ENCODE data around the gene MAB21L2. TPM values are rescaled to one million over a fixed set of nuclear protein-coding genes. Genes with fewer than 3 reads are reported as not detected.

The MAB21L2 gene
- total and polyA plus RNA-seq, 2 of the 8 experiments (the other 6 are each of a cell fraction or from before 2014, with no cell fraction given): 0.03 TPM; not detected in 1

DNA sequence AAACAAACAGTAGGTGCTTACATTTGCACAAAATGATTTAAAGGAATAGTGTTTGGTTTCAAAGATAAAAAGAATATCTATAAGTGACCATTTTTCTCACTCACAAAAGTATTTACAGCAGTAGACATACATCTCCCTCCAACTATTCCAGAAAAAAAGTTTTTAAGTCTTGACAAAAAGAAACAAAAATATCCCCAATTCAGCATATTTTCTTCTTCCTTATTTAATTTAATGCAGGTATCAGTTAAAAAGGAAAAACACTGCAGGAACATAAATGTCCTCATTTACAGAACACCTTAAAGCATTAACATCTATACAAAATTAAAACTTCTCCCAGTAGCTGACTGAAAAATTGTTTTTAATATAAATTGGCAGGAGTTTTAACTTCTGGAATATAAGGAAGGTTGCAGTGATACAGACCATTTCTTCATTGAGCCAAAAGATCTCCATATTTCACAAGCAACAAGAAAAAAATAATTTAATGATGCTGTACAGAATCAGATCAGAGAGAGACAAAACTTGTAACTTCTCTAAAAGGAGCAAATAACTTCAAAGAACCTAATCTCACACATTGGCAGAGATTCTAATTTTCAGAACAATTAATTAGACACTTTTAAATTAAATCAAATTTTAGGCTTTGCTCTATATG, 4.3 kb downstream of the MAB21L2 start (continued):
- TF ChIP-seq, protein P1, sequence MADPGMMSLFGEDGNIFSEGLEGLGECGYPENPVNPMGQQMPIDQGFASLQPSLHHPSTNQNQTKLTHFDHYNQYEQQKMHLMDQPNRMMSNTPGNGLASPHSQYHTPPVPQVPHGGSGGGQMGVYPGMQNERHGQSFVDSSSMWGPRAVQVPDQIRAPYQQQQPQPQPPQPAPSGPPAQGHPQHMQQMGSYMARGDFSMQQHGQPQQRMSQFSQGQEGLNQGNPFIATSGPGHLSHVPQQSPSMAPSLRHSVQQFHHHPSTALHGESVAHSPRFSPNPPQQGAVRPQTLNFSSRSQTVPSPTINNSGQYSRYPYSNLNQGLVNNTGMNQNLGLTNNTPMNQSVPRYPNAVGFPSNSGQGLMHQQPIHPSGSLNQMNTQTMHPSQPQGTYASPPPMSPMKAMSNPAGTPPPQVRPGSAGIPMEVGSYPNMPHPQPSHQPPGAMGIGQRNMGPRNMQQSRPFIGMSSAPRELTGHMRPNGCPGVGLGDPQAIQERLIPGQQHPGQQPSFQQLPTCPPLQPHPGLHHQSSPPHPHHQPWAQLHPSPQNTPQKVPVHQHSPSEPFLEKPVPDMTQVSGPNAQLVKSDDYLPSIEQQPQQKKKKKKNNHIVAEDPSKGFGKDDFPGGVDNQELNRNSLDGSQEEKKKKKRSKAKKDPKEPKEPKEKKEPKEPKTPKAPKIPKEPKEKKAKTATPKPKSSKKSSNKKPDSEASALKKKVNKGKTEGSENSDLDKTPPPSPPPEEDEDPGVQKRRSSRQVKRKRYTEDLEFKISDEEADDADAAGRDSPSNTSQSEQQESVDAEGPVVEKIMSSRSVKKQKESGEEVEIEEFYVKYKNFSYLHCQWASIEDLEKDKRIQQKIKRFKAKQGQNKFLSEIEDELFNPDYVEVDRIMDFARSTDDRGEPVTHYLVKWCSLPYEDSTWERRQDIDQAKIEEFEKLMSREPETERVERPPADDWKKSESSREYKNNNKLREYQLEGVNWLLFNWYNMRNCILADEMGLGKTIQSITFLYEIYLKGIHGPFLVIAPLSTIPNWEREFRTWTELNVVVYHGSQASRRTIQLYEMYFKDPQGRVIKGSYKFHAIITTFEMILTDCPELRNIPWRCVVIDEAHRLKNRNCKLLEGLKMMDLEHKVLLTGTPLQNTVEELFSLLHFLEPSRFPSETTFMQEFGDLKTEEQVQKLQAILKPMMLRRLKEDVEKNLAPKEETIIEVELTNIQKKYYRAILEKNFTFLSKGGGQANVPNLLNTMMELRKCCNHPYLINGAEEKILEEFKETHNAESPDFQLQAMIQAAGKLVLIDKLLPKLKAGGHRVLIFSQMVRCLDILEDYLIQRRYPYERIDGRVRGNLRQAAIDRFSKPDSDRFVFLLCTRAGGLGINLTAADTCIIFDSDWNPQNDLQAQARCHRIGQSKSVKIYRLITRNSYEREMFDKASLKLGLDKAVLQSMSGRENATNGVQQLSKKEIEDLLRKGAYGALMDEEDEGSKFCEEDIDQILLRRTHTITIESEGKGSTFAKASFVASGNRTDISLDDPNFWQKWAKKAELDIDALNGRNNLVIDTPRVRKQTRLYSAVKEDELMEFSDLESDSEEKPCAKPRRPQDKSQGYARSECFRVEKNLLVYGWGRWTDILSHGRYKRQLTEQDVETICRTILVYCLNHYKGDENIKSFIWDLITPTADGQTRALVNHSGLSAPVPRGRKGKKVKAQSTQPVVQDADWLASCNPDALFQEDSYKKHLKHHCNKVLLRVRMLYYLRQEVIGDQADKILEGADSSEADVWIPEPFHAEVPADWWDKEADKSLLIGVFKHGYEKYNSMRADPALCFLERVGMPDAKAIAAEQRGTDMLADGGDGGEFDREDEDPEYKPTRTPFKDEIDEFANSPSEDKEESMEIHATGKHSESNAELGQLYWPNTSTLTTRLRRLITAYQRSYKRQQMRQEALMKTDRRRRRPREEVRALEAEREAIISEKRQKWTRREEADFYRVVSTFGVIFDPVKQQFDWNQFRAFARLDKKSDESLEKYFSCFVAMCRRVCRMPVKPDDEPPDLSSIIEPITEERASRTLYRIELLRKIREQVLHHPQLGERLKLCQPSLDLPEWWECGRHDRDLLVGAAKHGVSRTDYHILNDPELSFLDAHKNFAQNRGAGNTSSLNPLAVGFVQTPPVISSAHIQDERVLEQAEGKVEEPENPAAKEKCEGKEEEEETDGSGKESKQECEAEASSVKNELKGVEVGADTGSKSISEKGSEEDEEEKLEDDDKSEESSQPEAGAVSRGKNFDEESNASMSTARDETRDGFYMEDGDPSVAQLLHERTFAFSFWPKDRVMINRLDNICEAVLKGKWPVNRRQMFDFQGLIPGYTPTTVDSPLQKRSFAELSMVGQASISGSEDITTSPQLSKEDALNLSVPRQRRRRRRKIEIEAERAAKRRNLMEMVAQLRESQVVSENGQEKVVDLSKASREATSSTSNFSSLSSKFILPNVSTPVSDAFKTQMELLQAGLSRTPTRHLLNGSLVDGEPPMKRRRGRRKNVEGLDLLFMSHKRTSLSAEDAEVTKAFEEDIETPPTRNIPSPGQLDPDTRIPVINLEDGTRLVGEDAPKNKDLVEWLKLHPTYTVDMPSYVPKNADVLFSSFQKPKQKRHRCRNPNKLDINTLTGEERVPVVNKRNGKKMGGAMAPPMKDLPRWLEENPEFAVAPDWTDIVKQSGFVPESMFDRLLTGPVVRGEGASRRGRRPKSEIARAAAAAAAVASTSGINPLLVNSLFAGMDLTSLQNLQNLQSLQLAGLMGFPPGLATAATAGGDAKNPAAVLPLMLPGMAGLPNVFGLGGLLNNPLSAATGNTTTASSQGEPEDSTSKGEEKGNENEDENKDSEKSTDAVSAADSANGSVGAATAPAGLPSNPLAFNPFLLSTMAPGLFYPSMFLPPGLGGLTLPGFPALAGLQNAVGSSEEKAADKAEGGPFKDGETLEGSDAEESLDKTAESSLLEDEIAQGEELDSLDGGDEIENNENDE (IDR thresholded peaks at IDR 0.05; ENCODE audit: insufficient replicate concordance, low read length): no peak
- no peak for TF ChIP-seq KDM4A (IDR thresholded peaks at IDR 0.05; ENCODE audit: low read depth, low read length, severe bottlenecking)
- TF ChIP-seq MAFK (IDR thresholded peaks at IDR 0.05; ENCODE audit: low read depth, low read length): no peak
